Osteocyte (in vitro differentiated cells): Measurements from ENCODE around the gene C18orf32. TPM values are rescaled to one million over a fixed set of nuclear protein-coding genes. Genes with fewer than 3 reads are reported as not detected.

ENCODE experiments used
- DNase-seq: peaks from one replicate; pipeline ENCODE4 v3.0.0; 2021; ENCODE audit warnings: mixed read lengths; ENCODE audit not compliant: unreplicated experiment; ENCODE audit errors: extremely low spot score
- H3K27ac Mint-ChIP-seq: one replicate; pipeline ENCODE4 v1.8.0; 2021; ENCODE audit warnings: mild to moderate bottlenecking, mixed read lengths; ENCODE audit not compliant: unreplicated experiment
- H3K27me3 Mint-ChIP-seq: one replicate; pipeline ENCODE4 v1.8.0; 2021; ENCODE audit warnings: mixed read lengths; ENCODE audit not compliant: unreplicated experiment
- H3K36me3 Mint-ChIP-seq: one replicate; pipeline ENCODE4 v1.8.0; 2021; ENCODE audit warnings: mixed read lengths; ENCODE audit not compliant: unreplicated experiment
- H3K4me1 Mint-ChIP-seq: one replicate; pipeline ENCODE4 v1.8.0; 2021; ENCODE audit warnings: mixed read lengths; ENCODE audit not compliant: unreplicated experiment
- H3K4me3 Mint-ChIP-seq: one replicate; pipeline ENCODE4 v1.8.0; 2021; ENCODE audit warnings: mild to moderate bottlenecking, moderate library complexity, mixed read lengths; ENCODE audit not compliant: unreplicated experiment
- H3K9me3 Mint-ChIP-seq: one replicate; pipeline ENCODE4 v1.8.0; 2021; ENCODE audit warnings: mixed read lengths; ENCODE audit not compliant: unreplicated experiment
- total RNA-seq: library from RNA; stranded (reverse); gene quantifications from 2 replicates; pipeline ENCODE4 v1.2.1, GENCODE V29; 2021
- TF ChIP-seq, protein P1 (sequence below): fragments of 200-600 bp; sonication (generic); IDR thresholded peaks from 2 replicates; pipeline ENCODE4 v1.5.0; 2021; ENCODE audit warnings: antibody characterized with exemption, mild to moderate bottlenecking, moderate library complexity

The C18orf32 gene
- total RNA-seq, 1 donor from 2014 or later: 47.8 TPM

DNA sequence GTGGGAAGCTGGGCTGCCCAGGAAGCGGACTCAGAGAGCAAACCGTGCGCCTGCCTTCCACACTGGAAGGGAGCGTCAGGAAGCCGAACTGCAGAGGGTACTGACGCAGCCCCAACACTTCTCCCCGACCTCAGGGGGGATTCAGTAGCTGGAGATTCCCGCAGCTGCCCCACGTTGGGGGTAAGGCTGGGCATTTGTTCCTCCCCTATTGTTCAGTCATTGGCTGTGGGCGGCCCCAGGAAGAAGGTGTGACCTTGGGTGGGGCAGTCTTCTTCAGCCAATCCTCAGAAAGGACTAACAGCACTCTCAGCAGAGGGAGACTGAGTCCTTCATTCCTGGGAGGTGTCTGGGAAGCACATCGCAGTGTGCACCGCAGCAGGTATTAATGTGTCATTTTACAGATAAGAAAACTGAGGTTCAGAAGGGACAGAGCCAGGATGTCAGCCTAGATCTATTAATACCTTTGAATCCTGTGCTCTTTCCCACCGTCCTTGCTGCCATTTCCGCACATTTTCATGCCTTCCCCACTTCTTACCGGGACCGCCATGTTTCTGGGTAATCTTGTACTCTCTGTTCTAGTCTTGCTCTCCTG lies 12.1 kb upstream of the C18orf32 start:
- no peak overlapping the region for H3K4me3 Mint-ChIP-seq
- TF ChIP-seq, protein P1, sequence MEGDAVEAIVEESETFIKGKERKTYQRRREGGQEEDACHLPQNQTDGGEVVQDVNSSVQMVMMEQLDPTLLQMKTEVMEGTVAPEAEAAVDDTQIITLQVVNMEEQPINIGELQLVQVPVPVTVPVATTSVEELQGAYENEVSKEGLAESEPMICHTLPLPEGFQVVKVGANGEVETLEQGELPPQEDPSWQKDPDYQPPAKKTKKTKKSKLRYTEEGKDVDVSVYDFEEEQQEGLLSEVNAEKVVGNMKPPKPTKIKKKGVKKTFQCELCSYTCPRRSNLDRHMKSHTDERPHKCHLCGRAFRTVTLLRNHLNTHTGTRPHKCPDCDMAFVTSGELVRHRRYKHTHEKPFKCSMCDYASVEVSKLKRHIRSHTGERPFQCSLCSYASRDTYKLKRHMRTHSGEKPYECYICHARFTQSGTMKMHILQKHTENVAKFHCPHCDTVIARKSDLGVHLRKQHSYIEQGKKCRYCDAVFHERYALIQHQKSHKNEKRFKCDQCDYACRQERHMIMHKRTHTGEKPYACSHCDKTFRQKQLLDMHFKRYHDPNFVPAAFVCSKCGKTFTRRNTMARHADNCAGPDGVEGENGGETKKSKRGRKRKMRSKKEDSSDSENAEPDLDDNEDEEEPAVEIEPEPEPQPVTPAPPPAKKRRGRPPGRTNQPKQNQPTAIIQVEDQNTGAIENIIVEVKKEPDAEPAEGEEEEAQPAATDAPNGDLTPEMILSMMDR: no peak
- no peak for DNase-seq

DNA sequence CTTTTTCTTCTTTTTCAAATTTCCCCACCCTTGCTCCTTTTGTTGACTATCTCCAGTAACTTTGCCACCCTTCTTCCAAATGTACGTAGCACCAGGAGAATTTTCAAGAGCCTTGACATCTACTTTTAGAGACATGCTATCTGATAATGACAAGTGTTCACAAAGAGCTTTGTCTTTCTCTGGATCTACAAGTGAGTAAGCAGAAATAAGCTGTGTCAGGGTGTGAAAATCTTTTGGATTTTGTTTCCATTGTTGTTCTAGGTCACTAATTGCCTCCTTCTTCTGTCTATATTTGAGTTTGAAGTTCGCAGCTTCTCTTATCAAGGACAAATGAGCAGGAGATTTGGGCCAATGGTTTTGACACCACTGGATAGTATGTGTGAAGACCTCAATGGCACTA lies 8.4 kb upstream of the C18orf32 start:
- Mint-ChIP-seq H3K36me3 (peaks cover 14% of the 10 kb centered on the region), H3K4me1 (peaks cover 22% of the 10 kb centered on the region), H3K4me3 (no peak overlapping the region), H3K27ac (no peak overlapping the region), H3K27me3 (peaks cover 8% of the 10 kb centered on the region), H3K9me3 (no peaks in the 10 kb centered on the region)
- TF ChIP-seq, protein P1: no peak
- no peak for DNase-seq

More for the DNA sequence above, 12.1 kb upstream of the C18orf32 start:
- Mint-ChIP-seq H3K27ac (no peak overlapping the region), H3K9me3 (no peaks in the 10 kb centered on the region), H3K36me3 (no peaks in the 10 kb centered on the region), H3K27me3 (peaks cover 19% of the 10 kb centered on the region), H3K4me1 (peaks cover 6% of the 10 kb centered on the region)

DNA sequence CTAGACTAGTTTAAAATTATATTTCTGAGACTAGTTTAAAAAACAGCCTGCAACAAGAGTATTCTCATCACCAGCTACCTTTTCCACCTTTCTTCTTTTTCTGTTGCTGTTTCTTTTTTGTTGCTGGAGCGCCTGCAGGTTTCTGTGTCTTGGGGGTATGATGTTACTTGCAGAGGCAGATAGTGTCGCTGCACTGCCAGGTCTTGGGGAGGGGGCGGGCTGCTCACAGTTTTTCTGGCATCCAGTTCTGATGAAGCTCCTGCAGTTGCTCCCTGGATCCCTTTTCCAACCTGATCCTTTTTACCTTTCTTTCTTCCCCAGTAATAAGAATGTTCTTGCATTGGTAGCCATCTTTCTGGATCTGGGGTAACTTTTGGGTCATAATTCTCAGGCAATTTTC lies 8.0 kb upstream of the C18orf32 start:
- Mint-ChIP-seq H3K9me3 (no peaks in the 10 kb centered on the region), H3K4me3 (no peak overlapping the region), H3K27ac (no peak overlapping the region), H3K4me1 (peaks cover 22% of the 10 kb centered on the region), H3K27me3 (peaks cover 5% of the 10 kb centered on the region), H3K36me3 (peaks cover 18% of the 10 kb centered on the region)
- TF ChIP-seq, protein P1: no peak
- no peak for DNase-seq

DNA sequence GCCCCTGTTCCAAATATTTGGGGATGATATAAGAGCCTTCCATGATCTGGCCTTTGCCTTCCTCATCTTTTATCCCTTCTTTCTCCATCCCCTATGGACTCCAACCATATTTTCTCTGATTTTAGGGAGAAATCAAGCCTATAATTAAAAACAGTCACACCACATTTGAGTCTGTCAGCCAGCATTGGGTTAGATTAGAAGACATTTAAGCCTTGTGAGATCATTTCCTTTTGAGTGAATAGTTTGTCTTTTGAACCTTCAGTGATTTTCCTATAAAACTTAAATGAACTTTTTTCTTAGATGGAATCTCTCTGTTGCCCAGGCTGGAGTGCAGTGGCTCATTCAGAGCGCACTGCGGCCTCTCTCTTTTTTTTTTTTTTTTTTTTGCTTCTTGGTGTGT lies 7.6 kb upstream of the C18orf32 start:
- no peak overlapping the region for H3K4me3 Mint-ChIP-seq
- TF ChIP-seq, protein P1: no peak
- peaks cover 21% of the 10 kb centered on the region for H3K36me3 Mint-ChIP-seq
- peaks cover 3% of the 10 kb centered on the region for H3K27me3 Mint-ChIP-seq
- no peak for DNase-seq
- no peak overlapping the region for H3K27ac Mint-ChIP-seq
- H3K4me1 Mint-ChIP-seq: peaks cover 22% of the 10 kb centered on the region
- no peaks in the 10 kb centered on the region for H3K9me3 Mint-ChIP-seq

DNA sequence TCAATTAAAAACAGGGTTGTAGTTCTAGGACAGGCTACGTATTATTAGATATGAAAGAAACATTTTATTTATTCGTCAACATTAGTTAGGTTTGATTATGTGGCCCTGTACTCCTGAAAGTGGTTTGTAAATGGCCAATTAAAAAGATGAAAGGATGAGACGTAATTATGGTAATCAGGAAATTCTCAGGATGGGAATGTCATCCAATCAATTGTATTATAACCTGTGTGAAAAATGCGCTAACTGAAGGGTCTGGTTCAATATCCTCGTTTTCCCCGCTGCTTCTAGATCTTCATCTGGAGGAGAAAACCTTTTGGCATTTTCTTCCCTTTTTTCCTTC lies 5.6 kb upstream of the C18orf32 start:
- no peaks in the 10 kb centered on the region for H3K9me3 Mint-ChIP-seq
- no peak overlapping the region for H3K27ac Mint-ChIP-seq
- peaks cover 39% of the 10 kb centered on the region for H3K4me1 Mint-ChIP-seq
- TF ChIP-seq, protein P1: no peak
- H3K27me3 Mint-ChIP-seq: no peaks in the 10 kb centered on the region
- no peak for DNase-seq
- H3K36me3 Mint-ChIP-seq: peaks cover 38% of the 10 kb centered on the region
- peak overlapping the region; percentile 100 for H3K4me3 Mint-ChIP-seq
